ENCODE data around the gene PRKRA.
"Not testable (repeated sequence)": the region's sequence is repeated elsewhere in the genome, so short reads cannot be mapped to it uniquely, and the experiment has no call there.

The PRKRA gene

GRCh38 chr2:178450774-178451525 is at the start of gene PRKRA, which contains the start of gene PJVK:
PRKRA (minus strand) TSS chr2:178451175; CDS start chr2:178451030, 145 bp downstream.
PJVK (plus strand) TSS chr2:178451378; CDS start chr2:178453410, 2,032 bp downstream.
- H3K27ac ChIP-seq = peak within 1 kb of the TSS; percentile 86
- DNase-seq (ENCODE audit: low read depth, low spot score) = peak; percentile 78

DNA sequence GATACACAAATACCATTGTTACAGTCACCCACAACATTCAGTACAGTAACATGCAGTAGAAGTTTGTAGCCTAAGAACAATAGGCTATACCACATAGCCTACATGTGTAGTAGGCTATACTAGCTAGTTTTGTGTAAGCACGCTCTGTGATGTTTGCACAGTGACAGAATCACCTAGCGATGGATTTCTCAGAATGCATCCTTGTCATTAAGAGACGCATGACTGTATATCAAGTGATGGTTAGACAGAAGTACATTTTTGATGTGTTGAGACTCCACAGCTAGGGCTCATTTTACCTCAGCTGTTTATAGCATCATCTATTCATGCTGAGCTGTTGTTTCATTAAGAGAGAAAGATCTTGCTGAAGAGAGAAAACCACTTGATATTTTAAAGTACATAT is 48.7 kb upstream of the PRKRA start:
- no peak for DNase-seq (ENCODE audit: low read depth, low spot score)
- H3K27ac ChIP-seq = no peak overlapping the region

DNA sequence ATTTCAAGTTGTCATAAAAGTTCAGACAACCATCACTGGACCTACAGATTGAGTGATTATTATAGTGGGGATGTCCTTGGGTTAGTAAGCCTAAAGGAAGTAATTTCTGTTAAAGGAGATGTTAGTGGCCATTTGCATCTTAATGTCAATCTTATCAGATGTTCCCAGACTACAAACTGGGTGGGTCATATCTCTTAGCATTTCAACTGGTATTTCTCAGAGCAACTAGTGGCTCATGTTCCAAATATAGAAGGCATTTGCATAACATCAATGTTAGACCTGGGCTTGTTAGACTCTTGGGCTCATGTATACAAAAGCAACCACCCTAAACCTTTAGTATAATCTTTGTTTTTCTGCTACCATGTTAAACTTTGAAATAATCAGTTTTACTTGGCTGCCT is 47.2 kb upstream of the PRKRA start:
- no peak for DNase-seq (ENCODE audit: low read depth, low spot score)
- H3K27ac ChIP-seq = no peak overlapping the region

GRCh38 chr2:178496049-178496448 is 45.1 kb upstream of the PRKRA start:
- no peak for DNase-seq (ENCODE audit: low read depth, low spot score)
- H3K27ac ChIP-seq = no peak overlapping the region

DNA sequence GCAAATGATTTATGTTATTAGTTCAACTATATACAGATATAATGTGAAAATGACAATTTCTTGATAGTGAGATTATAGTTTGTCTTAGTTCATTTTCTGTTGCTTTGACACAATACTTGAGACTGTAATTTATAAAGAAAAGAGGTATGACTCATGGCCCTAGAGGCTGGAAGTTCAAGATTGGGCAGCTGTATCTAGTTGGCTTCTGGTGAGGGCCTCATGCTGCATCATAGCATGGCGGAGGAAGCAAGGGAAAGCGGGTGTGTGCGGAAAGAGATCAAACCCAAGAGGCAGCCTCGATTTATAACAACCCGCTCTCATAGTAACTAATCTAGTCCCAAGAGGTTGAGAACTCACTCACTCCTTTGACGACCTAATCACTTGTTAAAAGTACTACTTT is 40.6 kb upstream of the PRKRA start:
- no peak overlapping the region for H3K27ac ChIP-seq
- no peak for DNase-seq (ENCODE audit: low read depth, low spot score)

DNA sequence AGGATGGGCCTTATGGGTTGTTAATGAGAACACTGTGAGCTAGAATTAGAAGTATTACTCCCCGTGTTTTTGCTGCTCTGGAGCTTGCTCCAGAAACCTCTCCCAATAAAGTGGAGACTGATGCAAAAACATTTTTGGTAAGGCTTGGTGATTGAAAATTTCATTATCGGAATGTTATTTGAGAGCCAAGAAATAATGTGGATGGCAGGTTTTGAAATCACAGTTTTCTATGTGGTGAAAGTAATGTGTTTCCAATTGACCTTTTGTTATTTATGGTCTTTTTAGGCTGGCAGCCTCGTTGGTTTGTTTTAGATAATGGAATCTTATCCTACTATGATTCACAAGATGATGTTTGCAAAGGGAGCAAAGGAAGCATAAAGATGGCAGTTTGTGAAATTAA is 34.4 kb upstream of the PRKRA start:
- no peak for DNase-seq (ENCODE audit: low read depth, low spot score)
- H3K27ac ChIP-seq = no peak overlapping the region

DNA sequence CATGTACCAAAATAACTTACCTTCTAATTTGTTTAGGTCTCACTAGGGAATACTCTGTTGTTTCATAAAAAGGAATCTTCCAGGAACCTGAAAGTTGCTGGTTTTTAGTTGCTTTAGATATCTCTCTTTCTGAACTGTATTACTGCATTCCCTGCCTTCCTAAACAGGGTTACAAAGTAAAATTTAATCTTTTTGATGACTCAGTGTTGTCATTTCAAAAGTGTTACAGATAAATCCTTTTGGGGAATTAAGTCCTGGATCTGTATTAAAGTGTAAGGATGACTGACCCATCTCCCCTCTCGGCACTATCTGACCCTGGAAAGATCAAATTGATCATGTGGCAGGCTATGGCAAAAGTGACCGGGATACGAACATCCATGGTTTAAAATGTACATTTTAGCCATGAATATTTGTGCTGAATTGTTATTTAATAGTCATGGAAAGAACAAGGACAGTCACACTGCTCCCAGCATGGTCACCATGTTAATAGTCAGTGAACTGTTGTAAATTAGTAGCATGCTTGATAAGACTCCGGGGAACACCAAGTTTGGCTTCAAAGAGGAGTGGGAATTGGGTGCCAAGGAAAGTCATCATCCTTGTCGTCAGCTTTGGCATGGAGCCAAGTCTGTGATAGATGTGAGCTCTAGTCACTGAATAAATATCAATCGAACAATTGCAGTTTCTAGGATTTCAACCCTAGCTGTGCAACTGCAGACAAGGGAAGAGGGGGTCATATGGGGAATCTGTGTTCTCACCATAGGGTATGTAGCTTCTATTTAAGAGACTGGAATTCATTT is 33.5 kb upstream of the PRKRA start:
- DNase-seq (ENCODE audit: low read depth, low spot score) = no peak
- no peak overlapping the region for H3K27ac ChIP-seq

GRCh38 chr2:178482437-178482836 is 31.5 kb upstream of the PRKRA start:
- DNase-seq (ENCODE audit: low read depth, low spot score) = no peak
- H3K27ac ChIP-seq = no peak overlapping the region

GRCh38 chr2:178480227-178481181 is 29.5 kb upstream of the PRKRA start, which contains the start of gene PLEKHA3:
PLEKHA3 (plus strand) TSS chr2:178480457; CDS start chr2:178480870, 413 bp downstream.
- peak within 1 kb of the TSS; percentile 49 for H3K27ac ChIP-seq

GRCh38 chr2:178479758-178480226 is 28.8 kb upstream of the PRKRA start:
- no peak for DNase-seq (ENCODE audit: low read depth, low spot score)

More at GRCh38 chr2:178480227-178481181, 29.5 kb upstream of the PRKRA start, which contains the start of gene PLEKHA3:
- peak; percentile 37 for DNase-seq (ENCODE audit: low read depth, low spot score)

DNA sequence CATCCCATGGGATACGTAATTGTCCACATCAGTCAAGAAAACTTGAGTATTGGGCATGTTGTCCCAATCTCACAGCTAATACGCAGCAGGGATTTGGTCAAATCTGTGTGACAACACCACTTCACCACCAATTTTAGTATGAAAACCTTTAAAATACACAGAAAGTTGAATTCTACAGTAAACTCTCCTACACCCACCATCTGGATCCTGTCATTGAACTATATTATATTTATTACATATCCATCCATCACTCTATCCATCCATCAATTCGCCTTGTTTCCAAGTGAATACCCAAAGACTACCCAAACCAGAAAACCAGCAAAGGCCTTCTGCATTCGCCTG is 28.3 kb upstream of the PRKRA start:
- peak overlapping the region; percentile 49 for H3K27ac ChIP-seq
- DNase-seq (ENCODE audit: low read depth, low spot score) = no peak

More at GRCh38 chr2:178479758-178480226, 28.8 kb upstream of the PRKRA start:
- peak overlapping the region; percentile 49 for H3K27ac ChIP-seq

DNA sequence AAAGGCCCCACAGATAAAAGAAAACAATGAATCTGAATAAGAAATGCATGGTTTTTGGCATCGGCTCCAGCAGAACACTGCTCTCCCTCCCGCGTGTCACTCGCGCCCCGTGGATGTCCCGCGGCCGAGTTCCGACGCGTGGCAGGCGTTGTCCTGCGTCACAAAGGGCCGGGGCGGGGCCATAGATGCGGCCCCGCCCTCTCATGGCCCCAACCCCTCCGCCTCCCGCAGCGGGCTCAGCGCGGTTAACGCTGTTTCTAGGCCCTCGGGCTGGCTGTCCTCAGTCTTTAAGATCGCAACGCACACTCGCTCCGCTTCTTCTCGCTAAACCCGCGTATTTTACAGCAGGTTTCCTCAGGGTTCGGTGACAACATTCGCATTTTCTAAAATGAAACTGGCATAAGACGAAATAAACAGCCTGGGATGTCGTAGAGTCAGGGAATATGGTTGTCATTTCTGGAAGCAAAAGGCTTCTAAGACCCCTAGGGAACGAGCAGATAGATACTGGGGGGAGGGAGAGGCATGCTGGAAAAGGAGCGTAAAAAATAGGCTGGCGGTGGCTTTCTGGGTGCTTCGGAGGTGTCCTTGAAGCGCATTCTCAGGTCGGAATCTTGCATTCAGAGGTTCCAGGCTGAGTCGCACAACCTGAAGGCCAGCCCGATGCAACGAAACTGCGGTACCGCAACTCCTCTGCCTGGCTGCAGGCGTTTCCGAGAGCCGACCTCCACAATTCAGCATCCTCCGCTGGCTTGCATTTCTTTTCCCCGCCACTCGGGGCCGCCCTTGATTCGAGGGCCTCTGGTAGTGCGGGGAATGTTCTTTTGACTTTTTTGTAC is 27.7 kb upstream of the PRKRA start, which contains the start of gene FKBP7:
FKBP7 (minus strand) TSS at position 162 of the 836 bp plus-strand sequence; CDS start at position 61, 101 bp downstream.
- no peak for DNase-seq (ENCODE audit: low read depth, low spot score)
- peak within 1 kb of the TSS; percentile 49 for H3K27ac ChIP-seq

DNA sequence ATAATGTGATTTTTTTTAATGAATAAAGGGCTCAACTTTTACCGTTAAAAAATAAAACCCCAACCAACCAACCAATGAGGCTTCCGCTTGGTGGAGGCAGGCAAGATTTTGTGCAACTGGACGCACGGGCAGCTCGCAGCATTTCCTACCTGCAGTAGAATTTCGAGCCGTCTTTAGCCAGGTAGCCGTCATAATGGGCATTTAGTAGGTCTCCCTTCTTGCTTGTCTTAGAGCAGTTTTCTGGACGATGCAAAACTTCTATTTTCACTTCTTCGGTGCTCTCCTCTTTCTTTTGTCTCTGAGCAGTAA is 27.1 kb upstream of the PRKRA start:
- no peak for DNase-seq (ENCODE audit: low read depth, low spot score)

DNA sequence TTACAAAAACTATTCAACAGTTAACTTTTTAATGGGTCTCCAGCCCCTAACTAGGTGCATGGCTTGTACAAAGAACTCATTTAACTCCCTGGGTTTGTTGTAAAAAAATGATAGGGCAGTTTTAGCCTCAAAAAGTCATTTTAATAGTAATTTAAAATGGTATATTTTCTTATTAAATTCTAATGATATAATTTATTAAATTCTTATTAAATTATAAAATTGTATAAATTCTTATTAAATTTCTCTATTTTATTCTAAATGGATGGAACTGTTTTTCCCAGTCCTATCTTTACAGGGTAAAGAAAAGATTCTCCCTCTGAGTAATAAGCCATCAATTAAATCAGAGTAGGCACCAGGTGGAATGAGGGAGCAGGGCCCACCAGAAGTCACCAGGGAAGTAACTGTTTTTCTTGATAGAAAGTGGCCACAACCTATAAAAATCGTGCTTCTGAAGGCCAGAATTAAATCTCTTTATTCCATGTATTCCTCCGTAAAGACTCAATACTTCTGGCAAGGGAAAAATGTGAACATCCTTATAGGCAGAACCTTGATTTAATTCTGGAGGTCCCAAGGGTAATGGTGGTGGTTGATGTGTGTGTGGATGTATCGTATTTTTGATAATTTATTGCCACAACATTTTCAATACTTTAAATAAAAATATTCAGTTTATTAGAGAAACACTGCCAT is 26.6 kb upstream of the PRKRA start:
- no peak for DNase-seq (ENCODE audit: low read depth, low spot score)
- no peak overlapping the region for H3K27ac ChIP-seq

More for the DNA sequence above, 27.1 kb upstream of the PRKRA start:
- peak overlapping the region; percentile 49 for H3K27ac ChIP-seq

DNA sequence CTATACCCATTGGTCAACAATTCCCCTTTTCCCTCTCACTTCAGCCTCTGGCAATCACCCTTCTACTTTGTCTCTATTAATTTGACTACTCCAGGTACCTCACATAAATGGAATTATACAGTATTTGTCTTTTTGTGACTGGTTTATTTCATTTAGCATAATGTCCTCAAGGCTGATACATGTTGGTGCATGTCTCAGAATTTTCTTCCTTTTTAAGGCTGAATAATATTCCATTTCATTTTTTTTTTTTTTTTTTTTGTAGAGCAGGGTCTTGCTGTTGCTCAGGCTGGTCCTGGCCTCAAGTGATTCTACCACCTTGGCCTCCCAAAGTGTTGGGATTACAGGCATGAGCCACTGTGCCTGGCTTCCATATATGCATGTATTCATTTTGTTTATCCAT is 25.5 kb upstream of the PRKRA start:
- no peak for DNase-seq (ENCODE audit: low read depth, low spot score)

DNA sequence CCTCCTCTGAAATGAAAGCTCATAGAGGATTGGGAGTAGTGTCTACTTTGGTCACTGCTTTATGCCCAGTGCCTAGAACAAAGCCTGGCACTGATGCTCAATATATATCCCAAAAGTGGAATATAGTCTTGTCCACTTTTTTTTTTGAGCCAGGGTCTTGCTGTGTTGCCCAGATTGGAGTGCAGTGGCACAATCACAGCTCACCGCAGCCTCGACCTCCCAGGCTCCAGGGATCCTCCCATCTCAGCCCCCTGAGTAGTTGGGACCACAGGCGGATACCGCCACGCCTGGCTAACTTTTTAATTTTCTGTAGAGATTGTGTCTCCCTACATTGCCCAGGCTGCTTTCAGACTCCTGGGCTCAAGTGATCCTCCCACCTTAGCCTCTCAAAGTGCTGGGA is 23.6 kb upstream of the PRKRA start:
- DNase-seq (ENCODE audit: low read depth, low spot score) = no peak
- H3K27ac ChIP-seq = no peak overlapping the region

More for the DNA sequence above, 25.5 kb upstream of the PRKRA start:
- H3K27ac ChIP-seq = no peak overlapping the region

GRCh38 chr2:178473931-178474330 is 23.0 kb upstream of the PRKRA start:
- no peak overlapping the region for H3K27ac ChIP-seq
- DNase-seq (ENCODE audit: low read depth, low spot score) = no peak

GRCh38 chr2:178473373-178473772 is 22.4 kb upstream of the PRKRA start:
- no peak for DNase-seq (ENCODE audit: low read depth, low spot score)
- no peak overlapping the region for H3K27ac ChIP-seq

GRCh38 chr2:178471313-178471712 is 20.3 kb upstream of the PRKRA start:
- DNase-seq (ENCODE audit: low read depth, low spot score); H3K27ac ChIP-seq: not testable (repeated sequence)
